SU-DHL-6 (cell line): Measurements from ENCODE around the gene FADS3.

Experiments
- H2AFZ ChIP-seq: fragments of 200-600 bp; sonication (generic); 2 replicates; pipeline ENCODE4 v1.6.1; 2014; ENCODE audit warnings: low read depth, mild to moderate bottlenecking, moderate library complexity, mixed read lengths, antibody characterized with exemption, low read length; ENCODE audit not compliant: severe bottlenecking
- H3F3A ChIP-seq: fragments of 200-600 bp; shearing (Covaris generic); 2 replicates; pipeline ENCODE4 v1.6.0; 2016; ENCODE audit warnings: antibody characterized with exemption, mild to moderate bottlenecking; ENCODE audit not compliant: insufficient read depth
- H3K27ac ChIP-seq: fragments of 200-600 bp; sonication (generic); 2 replicates; pipeline ENCODE4 v1.5.1; 2016; ENCODE audit warnings: low read depth, mild to moderate bottlenecking, low read length, moderate library complexity, mixed read lengths
- H3K27me3 ChIP-seq: fragments of 200-600 bp; sonication (generic), shearing (Covaris generic); 2 replicates; pipeline ENCODE4 v1.6.0; 2014; ENCODE audit warnings: mild to moderate bottlenecking, low read length
- H3K36me3 ChIP-seq: fragments of 200-600 bp; sonication (generic); 2 replicates; pipeline ENCODE4 v1.6.1; 2014; ENCODE audit warnings: mild to moderate bottlenecking, low read length, mixed read lengths
- H3K4me2 ChIP-seq: fragments of 300-600, 200-600 bp; shearing (Covaris generic), sonication (generic); 2 replicates; pipeline ENCODE4 v1.6.0; 2014; ENCODE audit warnings: low read length, low read depth, mild to moderate bottlenecking; ENCODE audit not compliant: poor library complexity, severe bottlenecking
- H3K4me3 ChIP-seq: fragments of 200-600 bp; sonication (generic); 2 replicates; pipeline ENCODE4 v1.5.1; 2014; ENCODE audit warnings: antibody characterized with exemption, low read length, mild to moderate bottlenecking, mixed read lengths; ENCODE audit not compliant: insufficient read depth, poor library complexity, severe bottlenecking
- H3K79me2 ChIP-seq: fragments of 200-600 bp; sonication (generic); 2 replicates; pipeline ENCODE4 v1.6.1; 2014; ENCODE audit warnings: mild to moderate bottlenecking, low read length, moderate library complexity; ENCODE audit not compliant: insufficient read depth
- H3K9ac ChIP-seq: fragments of 200-600 bp; sonication (generic); 2 replicates; pipeline ENCODE4 v1.7.0; 2014; ENCODE audit warnings: mild to moderate bottlenecking, low read length
- H3K9me2 ChIP-seq: fragments of 200-600 bp; sonication (generic); replicated peaks from 2 replicates; pipeline ENCODE4 v1.6.1; 2014; ENCODE audit warnings: low read length; ENCODE audit not compliant: insufficient read depth
- H3K9me3 ChIP-seq: fragments of 200-600 bp; sonication (generic); 2 replicates; pipeline ENCODE4 v1.6.1; 2014; ENCODE audit warnings: low read length, mixed read lengths; ENCODE audit not compliant: insufficient read depth
- H4K20me1 ChIP-seq: fragments of 200-600 bp; sonication (generic); 2 replicates; pipeline ENCODE4 v1.6.1; 2014; ENCODE audit warnings: low read depth, mild to moderate bottlenecking, antibody characterized with exemption, low read length, moderate library complexity, mixed read lengths
- EZH2phosphoT487 ChIP-seq: fragments of 200-600 bp; sonication (generic), shearing (Covaris generic); conservative IDR thresholded peaks from 2 replicates; pipeline ENCODE4 v1.6.1; 2018; ENCODE audit warnings: mild to moderate bottlenecking, antibody characterized with exemption, low read length, moderate library complexity, mixed read lengths
- TF ChIP-seq, protein P1 (sequence below): fragments of 200-600 bp; sonication (generic); IDR thresholded peaks from one replicate; pipeline ENCODE4 v1.5.1; 2017; ENCODE audit warnings: antibody characterized with exemption, mild to moderate bottlenecking, low read length, moderate library complexity; ENCODE audit not compliant: insufficient read depth, poor library complexity, severe bottlenecking

Gene FADS3

DNA sequence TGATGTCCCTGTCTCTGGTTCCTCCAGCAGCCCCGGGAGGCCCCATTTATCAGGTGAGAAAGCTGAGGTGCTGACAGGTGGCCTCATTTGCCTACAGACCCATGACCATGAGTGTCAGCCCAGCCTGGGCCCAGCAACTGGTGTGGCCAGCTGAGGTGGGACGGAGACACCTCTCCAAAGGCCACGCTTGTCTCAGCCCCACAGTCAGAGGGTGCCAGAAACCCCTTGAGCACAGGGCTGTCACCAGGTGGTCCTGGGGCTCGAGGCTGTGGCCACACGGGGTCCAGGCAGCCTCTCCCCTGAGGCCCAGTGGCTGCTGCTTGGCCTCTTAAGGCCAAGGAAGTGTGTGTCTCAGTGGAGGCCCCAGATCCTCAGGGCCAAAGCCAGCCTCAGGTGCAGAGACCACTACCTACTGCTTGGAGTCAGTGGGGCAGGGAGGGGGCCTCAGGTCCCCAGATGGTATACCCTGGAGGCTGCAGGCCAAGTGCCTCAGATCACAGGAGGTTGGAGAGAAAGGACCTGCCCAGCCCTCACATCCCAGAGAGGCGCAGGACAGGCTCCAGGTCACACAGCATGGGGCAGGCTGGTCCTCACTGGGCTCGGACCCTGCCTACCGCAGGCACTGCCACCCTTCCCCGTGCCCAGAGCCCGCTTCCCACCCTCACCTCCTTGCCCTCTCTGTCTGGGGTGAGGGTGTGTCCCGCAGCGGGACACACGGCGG lies 14.6 kb upstream of the FADS3 start:
- Histone ChIP-seq H3K9me2 (no peaks in the 10 kb centered on the region), H3F3A (no peaks in the 10 kb centered on the region), H3K36me3 (no peaks in the 10 kb centered on the region), H3K4me2 (no peak overlapping the region), H3K27me3 (no peaks in the 10 kb centered on the region), H3K9me3 (no peaks in the 10 kb centered on the region), H2AFZ (no peak overlapping the region), H3K79me2 (no peaks in the 10 kb centered on the region), H4K20me1 (no peaks in the 10 kb centered on the region), H3K27ac (no peak overlapping the region), H3K4me3 (no peak overlapping the region), H3K9ac (no peak overlapping the region)
- TF ChIP-seq EZH2phosphoT487: no peak
- TF ChIP-seq, protein P1, sequence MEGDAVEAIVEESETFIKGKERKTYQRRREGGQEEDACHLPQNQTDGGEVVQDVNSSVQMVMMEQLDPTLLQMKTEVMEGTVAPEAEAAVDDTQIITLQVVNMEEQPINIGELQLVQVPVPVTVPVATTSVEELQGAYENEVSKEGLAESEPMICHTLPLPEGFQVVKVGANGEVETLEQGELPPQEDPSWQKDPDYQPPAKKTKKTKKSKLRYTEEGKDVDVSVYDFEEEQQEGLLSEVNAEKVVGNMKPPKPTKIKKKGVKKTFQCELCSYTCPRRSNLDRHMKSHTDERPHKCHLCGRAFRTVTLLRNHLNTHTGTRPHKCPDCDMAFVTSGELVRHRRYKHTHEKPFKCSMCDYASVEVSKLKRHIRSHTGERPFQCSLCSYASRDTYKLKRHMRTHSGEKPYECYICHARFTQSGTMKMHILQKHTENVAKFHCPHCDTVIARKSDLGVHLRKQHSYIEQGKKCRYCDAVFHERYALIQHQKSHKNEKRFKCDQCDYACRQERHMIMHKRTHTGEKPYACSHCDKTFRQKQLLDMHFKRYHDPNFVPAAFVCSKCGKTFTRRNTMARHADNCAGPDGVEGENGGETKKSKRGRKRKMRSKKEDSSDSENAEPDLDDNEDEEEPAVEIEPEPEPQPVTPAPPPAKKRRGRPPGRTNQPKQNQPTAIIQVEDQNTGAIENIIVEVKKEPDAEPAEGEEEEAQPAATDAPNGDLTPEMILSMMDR: no peak

DNA sequence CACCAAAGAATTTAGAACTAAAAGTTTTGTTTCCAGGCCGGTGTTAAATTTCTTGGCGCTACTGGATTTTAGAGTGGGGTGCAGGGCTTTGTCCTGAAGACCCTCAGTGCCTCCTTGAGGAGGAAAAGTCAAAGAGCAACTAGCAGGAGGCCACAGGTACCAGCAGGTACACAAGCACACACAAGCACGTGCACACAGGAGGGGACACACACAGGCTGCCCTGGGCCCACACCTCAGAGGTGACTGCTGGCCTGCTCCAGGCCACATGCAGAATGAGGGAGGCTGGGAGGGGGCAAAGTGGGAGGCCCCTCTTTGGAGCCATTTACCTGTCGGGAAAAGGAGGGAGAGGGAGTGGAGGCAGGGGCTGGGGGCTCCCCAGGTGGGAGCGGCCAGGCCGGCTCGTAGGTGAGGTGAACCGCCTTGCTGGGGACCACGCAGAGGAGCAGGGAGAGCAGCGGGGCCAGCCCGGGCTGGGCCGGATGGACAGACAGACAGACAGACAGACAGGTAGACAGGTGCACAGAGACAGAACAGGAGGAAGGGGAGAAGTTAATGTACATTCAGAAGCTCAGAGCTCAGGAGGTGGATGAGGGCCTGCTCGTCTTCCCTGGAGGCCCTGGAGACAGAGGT lies 13.8 kb upstream of the FADS3 start:
- TF ChIP-seq, protein P1: no peak
- no peak for TF ChIP-seq EZH2phosphoT487
- H3F3A ChIP-seq: no peaks in the 10 kb centered on the region
- H3K9ac ChIP-seq: no peak overlapping the region
- H4K20me1 ChIP-seq: no peaks in the 10 kb centered on the region
- no peaks in the 10 kb centered on the region for H3K79me2 ChIP-seq
- no peak overlapping the region for H3K27ac ChIP-seq
- no peak overlapping the region for H3K4me2 ChIP-seq
- H2AFZ ChIP-seq: no peak overlapping the region
- no peaks in the 10 kb centered on the region for H3K9me2 ChIP-seq
- H3K4me3 ChIP-seq: no peak overlapping the region
- H3K27me3 ChIP-seq: no peaks in the 10 kb centered on the region
- H3K9me3 ChIP-seq: no peaks in the 10 kb centered on the region
- no peaks in the 10 kb centered on the region for H3K36me3 ChIP-seq

DNA sequence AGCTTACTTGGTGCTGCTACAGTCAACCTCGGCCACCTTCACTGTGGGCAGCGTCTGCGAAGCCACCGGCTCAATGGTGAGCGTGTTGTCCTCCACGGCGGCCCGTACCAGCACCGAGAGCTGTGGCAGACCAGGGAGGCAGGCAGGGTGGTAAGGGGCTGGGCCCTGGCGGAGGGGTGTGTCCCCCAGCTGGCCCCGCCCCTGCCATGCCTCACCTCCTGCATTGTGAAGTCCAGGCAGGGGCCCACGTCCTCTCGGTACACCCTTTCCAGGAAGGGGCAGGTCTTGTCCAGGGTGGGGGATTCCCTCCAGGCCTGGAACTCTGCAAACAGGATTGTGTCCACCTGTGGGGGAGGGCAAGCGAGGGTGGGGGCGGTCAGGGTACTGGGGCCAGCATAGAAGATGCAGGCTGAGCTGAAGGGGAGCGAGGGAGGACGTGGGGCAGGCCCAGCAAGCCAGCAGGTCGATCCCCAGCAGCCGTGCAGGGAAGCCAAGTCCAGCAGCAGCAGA lies 13.2 kb upstream of the FADS3 start:
- H3K4me2 ChIP-seq: no peak overlapping the region

More for the DNA sequence above, 13.2 kb upstream of the FADS3 start:
- Histone ChIP-seq H2AFZ (no peak overlapping the region), H3K9me3 (no peaks in the 10 kb centered on the region), H3K79me2 (no peaks in the 10 kb centered on the region), H3K4me3 (no peak overlapping the region), H3K27me3 (no peaks in the 10 kb centered on the region), H3F3A (no peaks in the 10 kb centered on the region), H4K20me1 (no peaks in the 10 kb centered on the region), H3K36me3 (no peaks in the 10 kb centered on the region), H3K9ac (no peak overlapping the region), H3K9me2 (no peaks in the 10 kb centered on the region), H3K27ac (no peak overlapping the region)
- TF ChIP-seq, protein P1: no peak
- TF ChIP-seq EZH2phosphoT487: no peak
